Hematopoietic multipotent progenitor cell treated with erythropoietin and hydrocortisone succinate and interleukin-3 and kit ligand, for 4 days (in vitro differentiated cells): ENCODE measurements around the gene ACO2.

ENCODE experiments used
- DNase-seq: peaks from one replicate; pipeline ENCODE4 v3.0.0-alpha.2; 2015

The ACO2 gene

GRCh38 chr22:41573677-41574076 is 104.8 kb downstream of the ACO2 start:
- DNase-seq = no peak

- no peak for DNase-seq
Observed at GRCh38 chr22:41574847-41575381, 106.0 kb downstream of the ACO2 start.

- no peak for DNase-seq
Observed at GRCh38 chr22:41575533-41575932, 106.6 kb downstream of the ACO2 start.

GRCh38 chr22:41576877-41577276 is 108.0 kb downstream of the ACO2 start:
- peak; percentile 88 for DNase-seq

- no peak for DNase-seq
Observed at GRCh38 chr22:41578114-41578513, 109.2 kb downstream of the ACO2 start.
